Fibroblast of skin of left quadriceps (primary cell): Measurements from ENCODE around the gene BTNL8.
"Not testable (repeated sequence)": the region's sequence is repeated elsewhere in the genome, so short reads cannot be mapped to it uniquely, and the experiment has no call there.

Experiments
- DNase-seq, 2 experiments: peaks; one replicate each; pipeline ENCODE4 v3.0.0-alpha.2; 2013; ENCODE audit warnings: low read depth in 2 of 2

BTNL8 gene

DNA sequence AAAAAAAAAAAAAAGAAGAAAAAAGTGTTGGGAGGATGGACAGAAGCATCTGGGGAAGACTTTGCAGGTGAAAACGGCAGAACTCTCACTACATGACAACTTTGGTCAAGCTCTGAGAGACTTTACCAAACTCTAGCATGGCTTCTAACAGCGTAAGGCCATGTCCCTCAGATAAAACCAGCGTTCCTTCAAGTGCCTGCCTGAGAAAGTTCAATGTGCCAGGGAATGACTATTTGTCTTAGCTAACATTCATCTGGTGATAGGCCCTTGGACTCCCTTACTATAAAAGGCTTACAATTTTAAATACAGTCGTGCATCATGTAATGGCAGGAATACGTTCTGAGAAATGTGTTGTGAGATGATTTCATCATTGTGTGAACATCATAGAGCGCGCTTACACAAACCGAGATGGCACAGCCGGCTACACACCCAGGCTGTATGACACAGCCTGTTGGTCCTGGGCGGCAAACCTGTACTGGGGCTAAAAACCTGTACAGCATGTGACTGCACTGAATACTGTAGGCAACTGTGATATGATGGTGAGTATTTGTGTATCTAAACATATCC lies 23.0 kb upstream of the BTNL8 start:
- no peak for DNase-seq

DNA sequence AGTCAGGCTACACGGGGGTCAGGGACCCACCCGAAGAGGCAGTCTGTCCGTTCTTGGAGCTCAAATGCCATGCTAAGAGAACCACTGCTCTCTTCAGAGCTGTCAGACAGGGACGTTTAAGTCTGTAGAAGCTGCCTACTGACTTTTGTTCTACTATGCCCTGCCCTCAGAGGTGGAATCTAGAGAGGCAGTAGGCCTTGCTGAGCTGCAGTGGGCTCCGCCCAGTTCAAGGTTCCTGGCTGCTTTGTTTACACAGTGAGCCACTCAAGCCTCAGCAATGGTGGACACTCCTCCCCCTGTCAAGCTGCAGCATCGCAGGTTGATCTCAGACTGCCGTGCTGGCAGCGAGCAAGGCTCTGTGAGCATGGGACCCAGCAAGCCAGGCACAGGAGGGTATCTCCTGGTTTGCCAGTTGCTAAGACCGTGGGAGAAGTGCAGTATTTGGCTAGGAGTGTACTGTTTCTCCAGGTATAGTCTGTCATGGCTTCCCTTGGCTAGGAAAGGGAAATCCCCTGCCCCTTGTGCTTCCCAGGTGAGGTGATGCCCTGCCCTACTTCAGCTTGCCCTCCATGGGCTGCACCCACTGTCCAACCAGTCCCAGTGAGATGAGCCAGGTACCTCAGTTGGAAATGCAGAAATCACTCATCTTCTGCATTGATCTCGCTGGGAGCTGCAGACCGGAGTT lies 13.0 kb upstream of the BTNL8 start:
- DNase-seq = not testable (repeated sequence)

DNA sequence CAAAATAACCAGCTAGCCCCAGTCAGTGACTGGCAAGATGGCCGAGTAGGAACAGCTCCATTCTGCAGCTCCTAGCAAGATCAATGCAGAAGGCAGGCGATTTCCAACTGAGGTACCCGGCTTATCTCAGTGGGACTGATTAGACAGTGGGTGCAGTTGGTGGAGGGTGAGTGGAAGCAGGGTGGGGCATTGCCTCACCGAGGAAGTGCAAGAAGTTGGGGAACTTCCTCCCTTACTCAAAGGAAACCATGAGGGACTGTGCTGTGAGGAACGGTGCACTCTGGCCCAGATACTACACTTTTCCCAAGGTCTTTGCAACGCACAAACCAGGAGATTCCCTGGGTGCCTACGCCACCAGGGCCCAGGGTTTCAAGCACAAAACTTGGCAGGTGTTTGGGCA lies 9.6 kb upstream of the BTNL8 start:
- no peak for DNase-seq

DNA sequence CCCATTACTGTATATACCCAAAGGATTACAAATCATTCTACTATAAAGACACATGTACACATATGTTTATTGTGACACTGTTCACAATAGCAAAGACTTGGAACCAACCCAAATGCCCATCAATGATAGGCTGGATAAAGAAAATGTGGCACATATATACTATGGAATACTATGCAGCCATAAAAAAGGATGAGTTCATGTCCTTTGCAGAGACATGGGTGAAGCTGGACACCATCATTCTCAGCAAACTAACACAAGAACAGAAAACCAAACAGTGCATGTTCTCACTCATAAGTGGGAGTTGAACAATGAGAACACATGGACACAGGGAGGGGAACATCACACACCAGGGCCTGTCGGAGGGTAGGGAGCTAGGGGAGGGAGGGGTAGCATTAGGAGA lies 3.6 kb upstream of the BTNL8 start:
- not testable (repeated sequence) for DNase-seq

DNA sequence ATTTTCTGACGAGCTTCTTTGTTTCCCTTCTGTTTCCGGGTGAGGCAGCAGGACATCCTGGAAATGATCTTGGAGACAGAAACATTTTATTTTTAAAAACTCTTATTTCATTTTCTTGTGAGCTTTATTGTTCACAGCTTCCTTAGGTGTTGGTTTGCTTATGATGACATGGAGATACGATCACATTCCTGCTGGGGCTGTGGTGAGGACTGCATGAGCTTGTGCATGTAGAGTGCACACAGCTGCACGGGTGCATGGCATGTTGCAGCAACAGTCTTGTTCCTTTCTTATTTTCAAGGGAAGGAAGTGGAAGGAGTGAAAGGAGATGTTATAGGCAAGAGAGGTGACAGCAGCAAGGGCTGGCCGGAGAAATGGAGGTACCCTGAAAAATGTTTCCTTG lies 1.2 kb downstream of the BTNL8 start:
- no peak for DNase-seq

DNA sequence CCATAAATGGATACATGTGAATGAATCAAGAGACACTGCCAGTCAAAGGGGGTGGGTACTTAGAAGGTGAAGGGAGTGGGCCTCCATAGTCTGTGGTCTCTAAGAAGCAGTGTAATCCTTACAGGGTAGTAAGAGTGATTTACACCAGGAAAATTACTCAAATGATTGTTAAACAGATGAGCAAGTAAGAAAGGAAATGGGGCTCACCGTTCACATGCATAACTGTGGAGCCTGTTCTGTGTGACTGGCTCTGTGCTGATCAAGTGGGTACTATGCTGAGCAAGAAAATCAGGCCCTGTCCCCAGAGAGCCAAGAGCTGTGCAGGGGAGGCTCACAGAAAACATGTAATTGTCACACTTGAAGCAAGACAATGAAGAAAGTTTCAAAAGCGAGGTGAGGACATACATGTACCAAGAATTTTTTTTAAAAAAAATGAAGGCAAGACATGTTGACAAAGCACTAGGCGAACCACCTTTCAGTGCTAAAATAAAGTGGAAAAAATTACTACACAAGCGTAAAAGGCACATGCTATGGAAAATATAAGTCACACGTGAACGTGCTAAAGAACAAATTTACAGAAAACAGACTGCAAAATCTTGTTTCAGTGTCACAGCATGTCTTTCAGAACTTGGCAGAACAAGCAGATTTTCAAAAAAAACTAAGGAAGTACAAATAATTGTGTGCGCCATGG lies 2.5 kb downstream of the BTNL8 start:
- no peak for DNase-seq

DNA sequence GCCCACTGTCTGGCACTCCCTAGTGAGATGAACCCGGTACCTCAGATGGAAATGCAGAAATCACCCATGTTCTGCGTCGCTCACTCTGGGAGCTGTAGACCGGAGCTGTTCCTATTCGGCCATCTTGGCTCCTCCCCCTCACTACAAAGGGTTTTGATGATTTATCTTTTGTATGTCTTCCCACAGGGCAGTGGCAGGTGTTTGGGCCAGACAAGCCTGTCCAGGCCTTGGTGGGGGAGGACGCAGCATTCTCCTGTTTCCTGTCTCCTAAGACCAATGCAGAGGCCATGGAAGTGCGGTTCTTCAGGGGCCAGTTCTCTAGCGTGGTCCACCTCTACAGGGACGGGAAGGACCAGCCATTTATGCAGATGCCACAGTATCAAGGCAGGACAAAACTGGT lies 9.4 kb downstream of the BTNL8 start:
- DNase-seq = no peak

DNA sequence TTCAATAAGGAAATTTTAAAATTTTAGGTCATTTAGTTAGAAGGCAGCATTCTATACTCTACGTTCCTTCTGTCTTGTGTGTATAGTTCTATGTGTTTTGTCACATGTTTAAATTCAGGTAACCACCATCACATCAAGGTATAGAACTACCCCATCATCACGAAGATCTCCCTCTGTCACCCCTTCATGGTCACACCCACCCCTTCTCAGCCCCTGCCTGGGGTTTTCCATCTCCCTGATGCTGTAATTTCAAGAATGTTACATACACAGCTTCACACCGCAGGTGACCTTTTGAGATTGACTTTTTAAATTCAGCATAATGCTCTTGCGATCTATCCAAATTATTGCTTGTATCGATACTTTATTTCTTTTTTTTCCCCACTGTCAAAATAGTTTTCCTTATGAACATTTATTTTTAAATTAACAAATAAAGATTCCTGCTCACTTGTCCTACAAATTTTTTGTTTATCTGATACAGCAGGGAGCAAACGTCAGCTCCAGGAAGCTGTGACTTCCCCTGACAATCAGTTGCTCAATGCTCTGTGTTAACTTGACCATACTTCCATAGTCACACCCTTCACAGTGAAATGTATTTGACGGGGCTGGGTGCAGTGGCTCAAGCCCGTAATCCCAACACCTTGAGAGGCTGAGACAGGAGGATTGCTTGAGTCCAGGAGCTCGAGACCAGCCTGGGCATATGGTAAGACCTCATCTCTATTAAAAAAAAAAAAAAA lies 10.2 kb downstream of the BTNL8 start:
- DNase-seq = no peak

DNA sequence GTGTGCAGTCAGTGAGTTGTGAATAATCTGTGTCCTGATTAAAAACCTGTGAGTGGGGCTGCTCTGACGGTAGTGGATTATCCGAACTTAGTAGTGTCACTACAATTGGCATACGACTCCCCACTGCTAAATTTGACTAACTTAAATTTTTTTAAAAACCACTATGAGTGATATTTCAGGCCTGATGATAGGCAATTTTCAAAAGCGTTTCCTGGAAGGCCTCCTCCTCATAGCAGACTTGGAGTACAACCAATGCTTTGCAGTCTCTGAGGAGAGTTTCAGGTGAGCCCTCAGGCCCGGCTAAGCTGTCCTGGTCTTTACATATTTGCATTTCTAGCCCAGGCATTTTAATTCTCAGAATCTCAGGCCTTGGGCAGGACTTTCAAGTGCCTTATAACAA lies 10.8 kb downstream of the BTNL8 start:
- no peak for DNase-seq

DNA sequence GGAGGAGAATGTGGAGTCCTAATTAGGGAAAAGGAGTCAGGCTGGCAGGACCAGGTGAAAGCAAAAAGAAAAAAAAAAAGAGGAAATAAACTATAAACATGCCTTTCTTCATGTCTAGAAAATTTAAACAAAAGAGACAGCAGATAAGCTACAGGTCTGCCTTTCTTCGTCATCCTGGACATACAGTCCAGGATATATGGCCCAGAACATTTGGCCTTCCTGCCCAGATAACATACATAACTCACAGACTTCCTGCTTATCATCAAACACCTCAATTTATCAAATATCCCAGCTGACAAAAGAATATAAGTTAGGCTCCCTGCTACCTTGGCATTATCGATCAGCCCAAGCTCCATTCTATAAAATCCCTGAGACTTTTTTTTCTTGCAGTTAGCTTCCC lies 11.2 kb downstream of the BTNL8 start:
- DNase-seq = no peak

DNA sequence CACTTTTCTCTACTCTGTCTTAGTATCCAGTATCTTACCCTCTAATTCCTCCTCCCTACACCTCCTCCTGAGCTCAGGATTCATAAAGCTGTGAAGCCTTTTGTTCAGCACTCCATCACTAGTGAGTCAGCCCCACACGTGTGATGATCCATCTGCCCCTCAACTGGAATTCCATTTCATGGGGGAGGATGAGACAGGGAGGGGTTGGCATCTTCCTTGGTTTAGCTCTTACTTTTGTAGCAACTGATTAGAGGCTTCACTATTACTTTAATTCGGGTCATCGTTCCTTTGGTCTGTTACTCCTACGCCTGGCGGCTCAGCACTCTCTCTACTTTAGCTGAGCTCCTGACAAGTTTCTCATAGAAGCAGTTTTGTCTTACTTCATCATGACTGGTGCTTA lies 11.8 kb downstream of the BTNL8 start:
- no peak for DNase-seq

DNA sequence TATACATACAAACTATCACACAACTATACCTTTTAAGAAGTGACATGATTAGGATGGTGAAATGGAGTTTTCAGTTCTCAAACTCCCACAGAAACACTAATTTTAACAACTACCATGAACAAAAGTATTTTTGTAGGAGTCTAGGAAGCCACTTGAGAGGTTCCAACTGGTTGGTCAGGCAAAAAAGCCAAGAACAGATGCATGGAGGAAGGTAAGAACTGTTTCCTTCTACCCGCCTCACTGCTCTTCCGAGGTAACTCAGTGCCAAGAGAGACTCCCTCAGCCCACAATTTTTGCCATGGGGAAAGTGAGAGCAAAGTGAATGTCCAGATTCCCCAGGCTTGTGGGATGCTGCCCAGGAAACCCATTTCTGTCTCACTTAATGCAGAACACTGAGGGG lies 15.7 kb downstream of the BTNL8 start:
- DNase-seq = no peak

DNA sequence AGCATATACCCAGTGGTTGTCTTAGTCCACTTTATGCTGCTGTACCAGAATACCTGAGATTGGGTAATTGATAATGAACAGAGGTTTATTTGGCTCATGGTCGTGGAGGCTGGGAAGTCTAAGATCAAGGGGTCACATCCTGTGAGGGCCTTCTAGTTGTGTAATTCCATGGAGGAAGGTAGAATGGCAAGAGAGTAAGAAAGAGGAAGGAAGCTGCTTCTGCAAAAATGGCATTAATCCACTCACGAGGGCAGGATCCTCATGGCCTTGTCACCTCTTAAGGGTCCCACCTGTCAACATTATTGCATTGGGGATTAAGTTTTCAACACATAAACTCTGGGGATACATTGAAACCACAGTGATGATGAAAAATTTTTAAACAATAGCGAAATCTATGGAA lies 17.0 kb downstream of the BTNL8 start:
- no peak for DNase-seq

DNA sequence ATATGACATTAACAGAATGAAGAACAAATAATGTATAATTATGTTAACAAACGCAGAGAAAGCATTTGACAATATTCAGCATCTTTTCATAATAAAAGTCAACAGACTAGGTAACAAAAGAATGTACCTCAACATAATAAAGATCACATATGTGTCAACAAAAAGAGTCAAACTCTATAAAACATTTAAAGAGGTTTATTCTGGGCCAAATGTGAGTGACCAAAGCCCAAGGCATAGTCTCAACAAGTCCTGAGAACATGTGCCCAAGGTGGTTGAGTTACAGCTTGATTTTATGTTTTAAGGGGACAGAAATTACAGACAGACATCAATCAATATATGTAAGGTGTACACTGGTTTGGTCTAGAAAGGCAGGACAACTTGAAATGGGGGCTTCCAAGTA lies 19.4 kb downstream of the BTNL8 start:
- DNase-seq = no peak

DNA sequence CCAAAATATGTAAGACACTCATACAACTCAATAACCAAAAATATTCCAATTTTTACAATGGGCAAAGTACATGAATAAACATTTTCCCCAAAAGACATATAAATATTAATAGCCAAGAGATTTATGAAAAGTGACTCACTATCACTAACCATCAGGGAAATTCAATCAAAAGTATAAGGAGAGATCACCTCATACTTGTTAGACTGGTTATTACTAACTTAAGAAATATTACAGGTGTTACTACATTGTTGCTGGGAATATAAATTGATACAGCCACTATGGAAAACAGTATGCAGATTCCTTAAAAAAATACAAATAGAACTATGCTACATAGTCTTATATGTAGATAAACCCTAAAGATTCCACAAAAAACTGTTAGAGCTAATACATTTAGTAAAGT lies 21.8 kb downstream of the BTNL8 start:
- no peak for DNase-seq

DNA sequence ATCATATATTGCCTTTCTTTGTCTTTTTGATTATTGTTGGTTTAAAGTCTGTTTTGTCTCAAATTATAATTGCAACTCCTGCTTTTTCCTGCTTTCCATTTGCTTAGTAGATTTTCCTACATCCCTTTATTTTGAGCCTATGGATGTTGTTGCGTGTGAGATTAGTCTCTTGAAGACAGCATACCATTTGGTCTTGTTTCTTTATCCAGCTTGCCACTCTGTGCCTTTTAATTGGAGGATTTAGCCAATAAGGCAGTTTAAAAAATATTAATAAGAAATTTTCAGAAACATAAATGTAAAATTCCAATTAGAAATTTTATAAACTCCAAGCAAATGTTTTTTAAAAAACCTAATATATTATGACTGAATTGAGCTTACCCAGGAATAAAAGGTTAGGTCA lies 24.0 kb downstream of the BTNL8 start:
- no peak for DNase-seq

DNA sequence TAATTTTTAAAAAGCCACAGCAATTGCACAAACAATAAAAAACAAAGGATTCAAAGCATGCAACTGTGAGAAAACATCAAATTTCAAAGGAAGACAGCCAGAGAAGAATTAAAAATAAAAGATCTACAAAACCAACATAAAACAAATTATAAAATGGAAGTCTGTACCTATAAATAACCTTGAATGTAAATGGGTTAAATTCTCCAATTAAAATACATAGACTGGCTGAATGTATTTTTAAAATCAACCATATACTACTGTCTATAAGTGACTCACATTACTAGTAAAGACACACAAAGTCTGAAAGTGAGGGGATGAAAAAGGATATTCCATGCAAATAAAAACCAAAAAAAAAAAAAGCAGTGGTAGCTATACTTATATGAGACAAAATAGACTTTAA lies 33.7 kb downstream of the BTNL8 start:
- no peak for DNase-seq

DNA sequence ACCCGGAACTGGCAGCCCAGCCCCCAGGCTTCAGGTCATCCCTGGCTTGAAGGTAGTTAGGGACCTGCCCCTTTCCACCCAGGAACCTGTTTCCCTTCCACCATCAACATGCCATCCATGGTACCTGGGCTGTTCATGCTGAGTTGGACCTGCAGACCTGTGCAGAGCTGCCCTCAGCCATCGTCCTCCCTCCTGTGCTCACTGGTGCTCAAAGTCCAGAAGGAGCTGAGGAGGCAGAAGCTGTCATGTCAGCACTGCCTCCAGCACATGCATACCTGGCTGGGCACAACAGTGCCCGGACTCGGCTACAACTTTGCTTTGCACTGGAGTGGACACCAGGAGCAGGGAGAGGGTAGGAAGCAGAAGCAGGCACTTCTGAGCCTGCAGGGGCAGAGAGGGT lies 36.2 kb downstream of the BTNL8 start:
- no peak for DNase-seq

DNA sequence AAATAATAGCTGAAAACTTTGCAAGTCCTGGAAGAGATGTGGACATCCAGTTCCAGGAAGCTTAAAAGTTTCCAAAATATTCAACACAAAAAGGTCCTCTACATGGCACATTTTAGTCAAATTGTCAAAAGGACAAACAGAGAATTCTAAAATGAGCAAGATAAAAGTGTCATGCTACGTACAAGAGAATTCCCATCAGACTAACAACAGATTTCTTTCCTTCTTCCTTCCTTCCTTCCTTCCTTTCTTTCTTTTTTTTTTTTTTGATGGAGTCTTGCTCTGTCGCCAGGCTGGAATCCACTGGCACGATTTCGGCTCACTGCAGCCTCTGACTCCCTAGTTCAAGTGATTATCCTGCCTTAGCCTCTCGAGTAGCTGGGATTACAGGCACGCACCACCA lies 39.3 kb downstream of the BTNL8 start:
- DNase-seq = no peak

DNA sequence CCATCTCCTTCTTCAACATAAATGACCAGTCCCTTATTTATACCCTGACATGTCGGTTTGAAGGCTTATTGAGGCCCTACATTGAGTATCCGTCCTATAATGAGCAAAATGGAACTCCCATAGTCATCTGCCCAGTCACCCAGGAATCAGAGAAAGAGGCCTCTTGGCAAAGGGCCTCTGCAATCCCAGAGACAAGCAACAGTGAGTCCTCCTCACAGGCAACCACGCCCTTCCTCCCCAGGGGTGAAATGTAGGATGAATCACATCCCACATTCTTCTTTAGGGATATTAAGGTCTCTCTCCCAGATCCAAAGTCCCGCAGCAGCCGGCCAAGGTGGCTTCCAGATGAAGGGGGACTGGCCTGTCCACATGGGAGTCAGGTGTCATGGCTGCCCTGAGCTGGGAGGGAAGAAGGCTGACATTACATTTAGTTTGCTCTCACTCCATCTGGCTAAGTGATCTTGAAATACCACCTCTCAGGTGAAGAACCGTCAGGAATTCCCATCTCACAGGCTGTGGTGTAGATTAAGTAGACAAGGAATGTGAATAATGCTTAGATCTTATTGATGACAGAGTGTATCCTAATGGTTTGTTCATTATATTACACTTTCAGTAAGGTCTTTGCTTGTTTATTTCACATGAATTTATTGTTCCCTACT lies 51.5 kb downstream of the BTNL8 start:
- DNase-seq = no peak

DNA sequence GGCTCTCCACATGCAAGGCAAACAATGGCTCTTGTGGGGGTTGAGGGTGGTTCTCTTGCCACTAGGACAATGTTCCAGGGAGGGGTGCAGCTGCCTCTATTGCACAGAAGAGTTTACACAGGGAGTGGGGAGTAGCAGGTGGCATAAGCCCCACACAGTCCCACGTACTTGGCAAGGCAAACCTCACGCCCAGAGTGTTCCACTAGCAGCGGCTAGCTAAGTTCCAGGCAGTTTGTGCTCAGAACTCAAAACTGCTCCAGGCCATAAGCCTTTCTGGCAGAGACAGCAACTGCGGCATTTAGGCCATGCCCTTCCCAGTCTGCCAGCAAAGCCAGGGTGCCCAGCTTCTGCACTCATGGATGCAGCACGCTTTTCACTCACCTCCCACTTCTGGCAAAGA lies 60.7 kb downstream of the BTNL8 start:
- DNase-seq = no peak

DNA sequence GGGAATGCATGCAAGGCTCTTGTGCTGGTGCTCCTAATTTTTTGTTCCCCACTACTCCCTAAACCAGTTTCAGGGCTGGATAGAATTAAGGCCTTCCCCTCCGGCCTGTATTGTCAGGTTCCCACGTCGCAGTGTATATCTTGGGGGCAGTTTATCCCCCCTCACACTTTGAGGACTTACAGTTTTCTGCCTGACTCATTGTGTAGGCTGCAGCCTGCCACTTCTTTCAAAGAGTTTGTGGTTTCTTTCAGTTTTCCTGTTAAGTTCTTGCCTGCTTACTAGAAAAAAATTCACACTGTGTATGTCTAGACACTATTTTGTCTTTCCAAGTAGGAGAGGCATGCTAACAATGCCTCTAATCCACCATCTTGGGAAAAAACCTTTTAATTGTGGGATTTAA lies 61.2 kb downstream of the BTNL8 start:
- DNase-seq = no peak
